Measurements from ENCODE around the gene NUP210.

The NUP210 gene

DNA sequence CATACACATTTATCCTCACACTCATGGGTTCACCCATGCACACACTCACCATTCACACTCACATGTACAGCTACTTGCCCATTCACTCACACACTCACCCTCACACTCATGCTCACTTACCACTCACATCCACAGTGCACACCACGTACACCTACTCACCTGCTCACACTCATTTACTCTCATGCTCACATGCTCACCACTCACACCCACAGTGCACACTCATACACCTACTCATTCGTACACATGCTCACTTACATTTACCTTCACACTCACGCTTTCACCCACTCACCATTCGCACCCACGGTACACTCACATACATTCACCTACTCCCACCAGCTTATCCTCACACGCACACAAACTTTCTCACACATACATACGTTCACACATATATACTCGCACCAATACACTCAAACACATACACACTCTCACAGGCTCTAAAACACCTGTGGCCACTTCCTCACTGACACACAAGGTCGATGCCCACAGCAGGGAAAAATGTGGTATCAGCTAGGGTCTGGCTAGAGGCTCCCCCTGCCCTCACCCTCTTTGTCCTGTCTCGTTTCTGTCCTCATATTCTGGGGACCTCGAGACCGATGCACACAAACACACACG is 46.0 kb downstream of the NUP210 start:
- DNase-seq = no peak
- no peak for ATAC-seq

DNA sequence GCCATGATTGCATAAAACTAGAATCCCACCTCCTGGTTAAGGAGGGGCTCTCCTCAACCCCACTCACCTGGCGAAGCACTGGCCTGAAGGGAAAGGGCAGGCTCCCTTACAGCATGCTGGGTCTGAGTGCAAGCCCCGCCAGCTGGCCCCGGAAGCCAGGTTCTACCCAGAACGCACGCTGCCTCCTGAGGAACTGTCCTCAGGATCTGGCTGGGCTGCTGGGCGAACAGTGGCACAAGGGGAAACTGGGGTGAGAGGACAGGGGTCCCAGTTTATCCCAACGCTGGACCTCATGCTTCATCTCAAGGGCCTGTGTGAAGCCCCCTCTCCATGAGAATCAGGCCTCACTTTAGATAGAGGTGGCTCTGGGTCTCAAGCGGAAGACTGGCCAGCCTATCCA is 47.5 kb downstream of the NUP210 start:
- ATAC-seq = no peak
- DNase-seq = no peak

DNA sequence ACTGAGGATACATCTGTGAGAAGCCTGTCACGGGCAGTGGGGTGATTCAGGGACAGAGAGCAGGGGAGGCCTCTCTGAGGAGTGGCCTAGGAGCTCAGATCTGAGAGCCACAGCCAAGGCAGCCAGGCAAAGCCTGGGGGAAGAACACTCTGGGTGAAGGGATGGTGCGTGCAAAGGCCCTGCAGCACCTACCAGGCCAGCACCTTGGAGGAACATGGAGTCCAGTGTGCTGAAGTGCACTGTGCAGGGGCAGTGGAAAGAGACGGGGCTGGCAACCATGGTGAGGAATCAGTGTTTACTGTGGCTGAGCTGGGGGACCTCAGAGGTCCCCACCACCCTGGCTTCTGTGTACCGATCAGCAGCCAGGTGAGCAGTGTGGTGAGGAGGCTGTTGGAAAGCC is 48.0 kb downstream of the NUP210 start:
- ATAC-seq = no peak
- no peak for DNase-seq

DNA sequence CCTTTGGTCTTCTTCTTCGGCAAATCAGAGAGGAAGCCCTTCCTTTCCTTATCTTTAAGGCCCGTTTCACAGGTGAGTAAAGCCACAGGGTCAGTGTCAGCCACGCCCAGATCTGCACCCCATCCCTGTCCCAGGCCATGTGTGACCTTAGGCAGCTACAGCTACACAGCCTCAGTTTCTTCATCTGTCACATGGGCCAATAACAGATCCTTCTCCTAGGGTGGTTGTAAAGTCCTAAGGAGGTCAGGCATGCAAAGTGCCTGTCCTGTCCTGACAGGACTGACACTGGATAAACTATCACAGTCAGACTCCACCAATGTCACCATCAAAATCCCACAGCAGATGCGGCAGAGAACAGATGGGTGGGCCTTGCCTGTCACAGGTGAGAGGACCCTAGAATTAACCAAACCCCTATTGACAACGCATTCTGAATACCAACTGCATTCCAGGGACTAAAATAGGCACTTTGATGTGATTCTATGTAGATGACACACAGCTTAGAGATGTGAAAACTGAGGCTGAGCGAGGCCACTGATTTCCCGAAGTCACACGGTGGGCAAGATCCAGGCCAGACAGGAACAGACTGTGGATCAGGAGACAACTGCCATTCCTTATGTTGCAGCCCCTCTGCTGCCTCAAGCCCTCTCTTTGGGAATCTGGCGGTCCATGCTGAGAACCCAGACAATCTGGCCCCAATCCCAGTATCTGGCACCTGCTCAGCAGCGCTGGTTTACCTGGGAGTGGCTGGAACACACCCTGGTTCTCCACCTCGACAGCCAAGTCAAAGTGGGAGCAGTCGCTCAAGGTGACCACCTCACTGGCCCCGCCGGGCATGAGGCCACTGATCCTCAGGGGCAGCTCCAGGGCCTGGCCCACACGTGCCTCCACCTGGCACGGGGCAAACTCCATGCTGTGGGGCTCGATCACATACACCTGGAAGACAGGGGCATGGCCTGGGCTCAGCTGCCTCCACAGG is 48.7 kb downstream of the NUP210 start:
- ATAC-seq (no peak), DNase-seq (no peak)

DNA sequence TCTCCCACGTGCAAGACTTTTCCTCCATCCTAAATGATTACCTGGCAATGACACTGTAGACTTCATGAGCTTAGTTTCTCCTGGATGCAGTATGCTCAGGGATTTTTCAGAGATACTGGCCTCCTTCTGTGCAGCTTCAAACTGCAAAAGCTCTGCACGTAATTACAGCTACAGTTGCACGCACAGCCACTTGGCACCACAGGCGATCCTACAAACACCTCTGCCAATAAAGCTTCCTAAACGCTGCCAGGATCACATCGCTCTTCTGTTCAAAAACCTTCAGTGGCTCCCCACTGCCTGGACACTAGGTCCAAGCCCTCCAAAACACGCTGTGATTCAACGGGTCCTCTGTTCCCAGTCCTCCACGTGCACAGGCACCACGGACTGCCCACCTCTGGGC is 49.5 kb downstream of the NUP210 start:
- DNase-seq = no peak

DNA sequence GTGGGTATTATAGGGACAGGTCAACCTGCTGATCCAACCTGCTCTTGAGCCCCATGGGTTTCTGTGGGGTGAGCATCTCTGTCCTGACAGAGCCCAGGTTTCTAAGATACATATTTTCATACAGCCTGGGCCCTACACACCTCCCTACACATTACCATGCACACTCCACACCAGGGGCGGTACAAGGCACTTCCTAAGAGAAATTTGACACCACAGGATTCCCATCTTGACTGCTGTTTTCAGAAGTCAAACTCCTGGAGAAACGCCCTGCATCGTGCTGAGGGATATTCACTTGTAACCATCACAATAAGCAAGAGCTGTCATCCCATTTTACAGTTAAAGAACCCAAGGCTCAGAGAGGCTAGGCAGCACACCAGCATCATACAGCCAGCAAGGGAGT is 50.1 kb downstream of the NUP210 start:
- no peak for ATAC-seq
- no peak for DNase-seq

More for the DNA sequence above, 49.5 kb downstream of the NUP210 start:
- ATAC-seq = no peak

DNA sequence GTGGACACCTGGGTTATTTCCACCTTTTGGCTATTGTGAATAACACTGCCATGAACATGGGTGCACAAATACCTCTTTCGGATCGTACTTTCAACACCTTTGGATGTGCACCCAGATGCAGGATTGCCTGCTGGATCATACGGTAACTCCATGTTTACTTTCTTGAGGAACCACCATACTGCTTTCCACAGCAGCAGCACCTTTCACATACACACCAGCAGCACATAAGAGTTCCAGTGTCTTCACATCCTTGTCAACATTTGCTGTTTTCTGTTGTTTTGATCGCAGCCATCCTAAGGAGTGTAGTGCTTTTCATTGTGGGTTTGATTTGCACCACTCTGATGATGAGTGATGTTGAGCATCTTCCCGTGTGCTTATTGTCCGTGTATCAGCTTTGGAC is 51.3 kb downstream of the NUP210 start:
- DNase-seq = no peak

DNA sequence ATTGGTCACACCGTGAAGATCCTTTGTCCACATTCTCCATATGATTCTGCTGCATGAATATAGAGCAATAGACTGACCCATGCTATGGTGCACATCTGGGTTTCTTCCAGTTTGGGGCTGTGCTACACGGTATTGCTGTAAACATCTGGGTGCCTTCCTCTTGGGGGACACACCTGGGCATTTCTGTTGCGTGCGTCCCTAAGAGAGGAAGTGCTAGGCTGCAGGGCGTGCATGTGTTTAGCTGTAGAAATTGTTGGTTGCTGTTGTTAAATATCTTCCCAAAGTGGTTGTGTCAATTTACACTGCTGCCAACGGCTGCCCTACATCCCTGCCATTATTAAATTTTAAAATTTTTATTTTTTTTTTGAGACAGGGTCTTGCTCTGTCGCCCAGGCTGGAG is 52.4 kb downstream of the NUP210 start:
- DNase-seq = no peak
- no peak for ATAC-seq

More for the DNA sequence above, 51.3 kb downstream of the NUP210 start:
- ATAC-seq = no peak

DNA sequence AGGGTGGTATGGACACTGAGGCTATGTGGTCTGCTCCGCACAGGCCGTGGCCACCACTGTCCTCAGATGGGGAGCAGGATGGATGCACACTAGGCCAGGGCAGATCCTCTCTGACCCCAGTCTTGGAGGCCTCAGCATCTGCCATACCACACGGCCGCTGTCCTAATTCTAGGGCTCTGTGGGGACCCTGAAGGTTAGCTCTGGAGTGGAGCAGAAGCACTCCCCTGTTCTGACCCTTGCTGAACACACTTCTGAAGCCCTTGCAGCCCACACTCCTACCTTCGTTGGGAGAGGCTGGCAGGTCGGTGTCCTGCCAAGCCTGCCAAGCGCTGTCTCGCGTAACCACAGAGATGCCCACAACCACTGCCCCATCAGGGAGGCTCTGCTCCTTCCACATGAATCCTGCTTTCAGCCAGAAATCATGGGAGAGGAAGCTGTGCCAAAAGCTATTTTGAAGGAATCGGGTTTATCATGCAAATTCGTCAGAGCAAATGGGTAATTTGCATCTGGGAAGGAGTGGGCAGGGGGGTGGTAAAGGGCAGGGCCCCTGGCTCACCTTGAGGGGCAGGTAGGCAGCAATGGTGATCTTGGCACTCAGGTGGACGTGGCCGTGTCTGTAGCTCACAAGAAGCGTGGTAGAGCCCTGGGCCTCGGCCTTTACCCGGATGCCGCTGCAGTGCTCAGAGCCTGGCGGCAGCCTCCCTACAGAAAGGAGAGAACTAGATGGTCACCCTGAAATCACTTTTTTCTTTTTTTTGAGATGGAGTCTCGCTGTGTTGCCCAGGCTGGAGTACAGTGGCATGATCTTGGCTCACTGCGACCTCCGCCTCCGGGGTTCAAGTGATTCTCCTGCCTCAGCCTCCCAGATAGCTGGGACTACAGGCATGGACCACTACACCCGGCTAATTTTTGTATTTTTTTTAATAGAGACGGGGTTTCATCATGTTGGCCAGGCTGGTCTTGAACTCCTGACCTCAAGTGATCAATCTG is 54.4 kb downstream of the NUP210 start:
- ATAC-seq (no peak), DNase-seq (no peak)

DNA sequence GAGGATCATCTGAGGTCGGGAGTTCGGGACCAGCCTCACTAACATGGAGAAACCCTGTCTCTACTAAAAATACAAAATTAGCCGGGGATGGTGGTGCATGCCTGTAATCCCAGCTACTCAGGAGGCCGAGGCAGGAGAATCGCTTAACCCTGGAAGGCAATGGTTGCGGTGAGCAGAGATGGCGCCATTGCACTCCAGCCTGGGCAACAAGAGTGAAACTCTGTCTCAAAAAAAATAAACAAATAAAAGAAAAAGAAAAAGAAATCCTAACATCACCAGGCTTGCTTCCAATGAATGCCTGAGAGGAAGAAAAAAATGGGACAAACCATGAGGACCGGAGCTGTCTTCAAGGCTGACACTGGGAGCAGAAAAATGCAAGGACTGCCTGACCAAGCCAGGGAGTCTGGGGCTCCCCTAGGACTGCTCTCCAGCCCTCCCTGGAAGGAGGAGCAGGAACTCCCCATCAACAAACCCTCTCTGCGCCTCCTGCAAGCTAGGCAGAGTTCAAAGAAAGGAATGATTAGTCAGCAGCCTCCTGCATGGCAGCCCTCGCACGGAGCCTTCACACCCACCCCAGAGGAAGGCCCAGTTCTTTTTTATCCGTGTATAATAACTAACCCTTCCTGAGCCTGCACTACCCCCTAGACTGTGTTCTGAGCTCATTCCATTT is 55.4 kb downstream of the NUP210 start:
- no peak for DNase-seq
- ATAC-seq = no peak

DNA sequence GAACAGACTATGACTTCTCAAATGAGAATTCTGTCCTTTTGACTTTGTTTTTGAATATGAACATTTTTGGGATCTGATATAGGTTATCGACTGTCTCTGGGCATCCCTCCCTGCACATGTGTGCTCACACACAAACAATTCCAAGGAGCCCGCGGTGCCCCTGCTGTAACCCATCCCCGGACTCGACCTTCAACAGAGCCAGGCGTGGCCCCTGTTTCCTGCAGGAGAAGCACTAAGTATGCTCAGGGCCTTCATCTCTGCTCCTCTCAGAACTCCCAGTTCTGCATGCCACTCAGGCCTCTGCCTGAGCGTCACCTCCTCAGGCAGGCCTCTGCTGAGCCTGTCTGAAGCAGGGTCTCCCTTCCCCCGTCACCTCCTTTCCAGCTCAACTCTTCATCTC is 57.6 kb downstream of the NUP210 start:
- ATAC-seq (no peak), DNase-seq (no peak)

DNA sequence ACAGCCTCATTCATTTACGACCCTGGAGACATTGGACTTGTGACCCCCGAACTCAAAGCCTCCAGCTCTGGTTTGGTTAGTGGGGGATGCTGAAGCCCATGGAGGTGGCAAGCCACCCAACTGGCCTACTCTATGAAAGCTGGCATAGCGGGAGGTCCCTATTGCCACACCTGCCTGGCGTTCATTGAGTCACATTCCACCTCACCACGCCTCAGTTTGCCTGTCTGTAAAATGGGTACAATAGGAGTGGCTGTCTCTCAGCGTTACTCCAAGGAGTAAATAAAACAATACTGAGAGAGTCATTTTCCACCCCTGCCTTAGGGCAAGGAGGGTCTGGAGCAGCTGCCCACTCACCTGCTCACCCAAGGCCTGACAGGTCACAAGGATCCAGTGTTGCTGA is 60.2 kb downstream of the NUP210 start:
- DNase-seq (no peak), ATAC-seq (no peak)

DNA sequence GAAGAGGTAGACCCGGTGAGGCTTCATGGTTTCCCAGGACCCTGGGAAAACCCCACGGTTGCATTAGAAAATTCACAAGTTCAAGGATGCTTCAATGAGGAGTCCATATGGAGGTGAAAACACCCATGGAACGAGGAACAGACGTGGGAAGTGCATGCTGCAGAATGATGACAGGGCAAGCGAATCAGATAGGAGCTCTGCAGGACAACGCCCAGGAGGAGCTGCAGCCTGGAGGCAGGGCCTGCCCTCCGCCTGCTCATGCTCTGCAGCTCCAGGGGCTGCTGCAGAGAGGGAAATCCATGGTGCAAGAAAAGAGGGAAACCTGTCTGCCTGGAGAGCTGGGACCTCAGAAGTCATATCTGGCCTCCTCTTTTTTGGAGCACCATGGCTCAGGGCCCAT is 61.5 kb downstream of the NUP210 start:
- DNase-seq = no peak
- ATAC-seq = no peak

DNA sequence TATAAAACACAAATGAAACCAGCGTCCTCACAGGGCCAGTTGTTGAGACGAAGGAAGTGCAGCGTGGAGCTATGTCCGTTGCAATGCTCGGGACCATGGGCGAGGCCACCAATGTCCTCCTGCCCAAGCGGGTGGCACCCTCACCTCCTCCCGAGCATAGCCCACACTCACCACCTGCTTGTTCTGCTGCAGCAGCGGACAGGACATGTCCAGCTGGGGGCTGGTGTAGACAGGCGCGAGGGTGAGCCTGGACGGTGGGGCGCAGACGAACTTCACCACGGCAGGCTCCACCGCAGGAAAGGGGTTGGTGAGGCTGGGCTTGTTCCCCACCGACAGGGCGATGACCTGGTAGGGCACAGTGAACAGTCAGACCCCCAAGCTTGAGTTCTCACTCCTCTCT is 62.1 kb downstream of the NUP210 start:
- ATAC-seq (no peak), DNase-seq (no peak)

DNA sequence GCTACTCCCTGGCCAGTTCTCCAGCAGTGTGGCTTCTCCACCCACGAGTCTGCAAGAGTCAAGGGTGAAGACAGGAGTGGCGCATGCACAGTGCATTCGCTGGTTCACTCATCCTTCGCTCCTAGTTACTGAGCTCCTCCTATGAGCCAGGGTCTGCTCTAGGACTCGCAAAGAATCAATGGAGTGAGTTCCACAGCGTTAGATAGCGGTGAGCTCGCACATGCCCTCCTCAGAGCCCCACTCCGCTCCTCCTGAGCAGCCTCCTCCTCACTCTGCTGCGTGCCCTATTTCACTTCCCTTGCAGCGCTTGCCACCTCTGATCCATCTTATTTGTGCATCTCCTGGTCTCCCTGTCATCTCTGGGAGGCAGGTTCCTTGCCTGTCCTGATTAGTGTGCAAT is 63.0 kb downstream of the NUP210 start:
- DNase-seq (no peak), ATAC-seq (no peak)

DNA sequence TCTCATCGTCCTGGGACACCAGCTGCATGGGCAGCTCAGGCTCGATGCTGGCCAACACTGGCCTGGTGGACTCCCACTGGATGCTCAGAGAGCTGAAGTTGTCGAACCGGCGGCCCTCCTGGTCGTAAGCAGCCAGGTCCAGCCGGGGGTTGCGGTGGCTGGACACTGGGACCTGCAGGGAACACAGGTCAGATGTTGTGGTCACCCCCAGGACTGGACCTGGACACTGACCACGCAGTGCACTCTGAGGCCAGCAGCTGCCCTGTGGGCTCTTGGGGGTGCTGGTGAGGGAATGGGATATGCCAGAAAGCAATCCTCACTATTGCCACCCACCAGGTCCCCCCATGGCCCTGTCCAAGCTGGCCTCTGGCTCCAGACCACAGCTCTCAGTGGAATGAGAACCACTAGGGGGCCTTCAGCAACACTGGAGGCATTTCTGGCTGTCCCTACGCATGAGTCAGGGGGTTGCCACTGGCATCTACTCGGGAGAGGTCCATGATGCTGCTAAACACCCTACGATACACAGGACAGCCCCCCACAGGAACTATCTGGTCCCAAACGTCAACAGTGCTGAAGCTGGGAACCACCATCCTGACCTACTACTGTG is 66.1 kb downstream of the NUP210 start:
- ATAC-seq (no peak), DNase-seq (no peak)

DNA sequence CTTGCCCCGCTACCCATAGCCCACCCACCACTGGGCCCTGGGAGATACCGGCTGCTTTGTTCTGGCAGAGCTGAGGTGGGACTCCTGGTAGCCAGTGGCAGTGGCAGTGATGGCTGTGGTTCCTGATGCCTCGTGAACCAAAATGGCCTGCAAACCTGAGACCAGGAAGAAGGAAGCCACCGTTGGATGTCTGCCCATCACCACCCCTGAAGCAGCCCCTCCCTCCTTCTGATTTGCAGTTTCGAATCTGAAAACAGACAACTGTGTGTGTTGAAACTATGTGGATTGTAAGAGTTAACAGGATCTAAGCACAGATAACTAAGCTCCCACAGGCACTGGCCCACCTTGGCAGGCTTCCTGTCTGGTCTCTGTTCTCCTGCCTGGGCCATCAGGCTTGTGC is 66.6 kb downstream of the NUP210 start:
- DNase-seq (no peak), ATAC-seq (no peak)

DNA sequence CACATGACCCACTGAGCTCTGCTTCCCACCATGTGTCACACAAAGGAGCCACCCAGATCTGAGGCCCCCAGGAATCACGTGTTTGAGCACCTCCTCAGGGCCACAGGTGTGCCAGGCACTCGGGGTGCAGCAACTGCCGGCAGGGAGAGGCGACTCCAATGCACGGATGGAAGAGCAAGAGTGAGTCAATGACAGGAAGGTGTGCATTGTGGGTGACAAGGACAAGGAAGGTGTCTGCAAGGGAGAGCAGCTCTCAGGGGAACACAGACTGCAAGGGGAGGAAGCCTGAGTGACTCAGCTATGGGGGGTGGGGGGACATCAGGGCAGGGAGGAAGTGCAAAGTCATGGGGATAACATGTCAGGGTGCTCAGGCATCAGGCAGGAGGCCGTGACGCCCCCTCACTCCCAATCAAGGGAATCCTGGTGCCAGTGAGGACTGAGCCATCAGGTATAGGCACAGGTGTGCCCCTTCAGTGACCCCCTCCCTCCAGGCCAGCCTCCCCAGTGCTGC is 67.4 kb downstream of the NUP210 start:
- DNase-seq = peak; percentile 37

DNA sequence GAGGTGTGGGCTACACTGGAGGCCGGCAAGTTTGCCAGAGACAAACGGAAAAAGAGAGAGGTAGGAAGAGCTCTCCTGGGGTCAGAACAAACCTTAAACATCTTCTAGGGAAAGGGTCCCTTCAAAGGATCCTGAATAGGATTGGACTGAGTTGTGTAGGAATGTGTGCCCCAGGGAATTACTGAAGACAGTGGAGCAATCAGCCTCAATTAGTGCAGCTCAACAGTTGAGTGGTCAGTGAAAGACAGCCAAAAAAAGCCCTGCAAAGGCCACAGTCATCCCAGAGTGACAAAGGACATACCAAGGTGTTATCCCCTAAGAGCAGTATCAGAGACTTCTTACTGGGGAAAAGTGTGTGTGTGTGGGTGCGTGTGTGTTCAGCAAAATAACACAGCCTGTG is 70.3 kb downstream of the NUP210 start:
- ATAC-seq (no peak), DNase-seq (no peak)

More for the DNA sequence above, 67.4 kb downstream of the NUP210 start:
- peak; percentile 62 for ATAC-seq

DNA sequence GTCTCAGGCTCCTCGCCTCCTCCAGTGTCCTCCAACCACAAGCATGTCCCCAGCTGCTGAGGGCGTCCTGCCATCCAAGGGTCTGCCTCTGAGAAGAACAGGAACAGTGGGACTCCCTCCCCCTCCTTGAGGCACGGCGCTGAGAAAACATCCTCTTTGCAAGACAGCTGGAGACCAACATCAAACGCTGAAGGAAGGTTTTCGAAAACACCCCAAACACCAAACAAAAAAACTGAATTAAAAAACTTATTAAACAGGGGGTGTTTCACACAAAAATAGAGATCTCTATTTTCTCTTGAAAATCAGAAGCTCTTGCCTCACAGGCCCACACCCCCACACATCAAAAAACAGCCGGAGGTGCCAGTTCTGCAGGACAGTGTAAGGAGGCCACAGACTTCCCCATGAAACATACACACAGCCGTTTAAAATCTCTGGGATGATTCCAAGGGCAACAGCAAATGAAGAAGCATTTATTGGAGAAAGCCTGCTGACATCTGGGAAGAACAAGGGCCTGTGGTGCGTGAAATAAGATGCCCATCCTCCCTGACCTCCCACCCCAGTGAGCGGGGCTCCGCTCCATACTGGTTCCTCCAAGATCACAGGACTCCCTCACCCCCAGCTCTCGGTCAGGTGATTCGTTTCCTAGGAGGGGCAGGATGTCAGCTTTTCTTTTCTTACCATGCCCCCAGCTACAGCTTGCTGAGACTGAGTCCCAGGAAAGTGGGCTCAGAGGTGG is 71.3 kb downstream of the NUP210 start:
- DNase-seq (no peak), ATAC-seq (no peak)

DNA sequence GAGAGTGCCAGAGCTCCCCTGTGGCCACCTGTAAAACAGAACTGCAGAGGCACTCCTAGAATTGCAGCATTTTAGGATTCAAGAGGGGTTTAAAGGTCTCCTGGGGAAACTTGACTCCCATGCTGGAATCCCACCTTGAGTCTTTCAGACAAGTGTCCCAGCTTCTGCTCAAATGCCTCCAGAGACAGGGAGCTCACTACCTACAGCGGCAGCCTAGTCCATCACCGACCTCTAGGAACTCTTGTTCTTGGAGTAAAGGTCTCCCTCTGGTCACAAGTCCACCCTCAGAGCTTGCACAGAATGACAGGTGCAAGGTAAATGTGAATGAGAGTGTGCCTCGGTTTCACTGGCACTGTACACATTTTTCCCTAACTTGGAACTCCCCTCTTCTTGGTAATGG is 72.0 kb downstream of the NUP210 start:
- no peak for DNase-seq
- no peak for ATAC-seq

Measured in stimulated activated naive CD8-positive, alpha-beta T cell treated with anti-CD3 and anti-CD28 coated beads, Interleukin-15, Interleukin-2, amounts not matched to agents 100 U/mL and 50 U/mL, for 24 hours (primary cell).